Amniotic epithelial cell (primary cell): ENCODE results near the gene YTHDF1.
"Not testable (repeated sequence)": the region's sequence is repeated elsewhere in the genome, so short reads cannot be mapped to it uniquely, and the experiment has no call there.

ENCODE experiments used
- DNase-seq: peaks from one replicate; pipeline ENCODE4 v3.0.0-alpha.2; 2010; ENCODE audit warnings: low read depth

The YTHDF1 gene

DNA sequence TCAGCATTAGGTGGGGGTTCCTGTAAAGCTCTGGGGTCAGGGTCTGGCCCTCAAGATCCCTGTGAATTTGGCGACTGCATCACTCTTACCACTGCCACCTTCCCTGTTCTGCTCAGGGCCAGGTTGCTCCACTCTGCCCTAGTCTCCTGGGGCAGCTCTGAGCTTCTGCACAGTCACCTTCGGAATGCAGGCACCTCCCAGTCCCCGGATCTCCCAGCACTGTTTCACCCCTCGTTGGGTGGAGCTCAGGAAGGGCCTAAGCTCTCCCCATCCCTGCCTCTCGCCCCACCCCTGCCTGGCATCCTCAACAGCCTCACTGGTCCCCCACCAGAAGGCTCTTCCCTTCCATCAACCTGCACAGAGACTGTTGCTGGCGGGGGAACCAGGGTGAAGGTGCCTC lies 46.2 kb downstream of the YTHDF1 start:
- no peak for DNase-seq

DNA sequence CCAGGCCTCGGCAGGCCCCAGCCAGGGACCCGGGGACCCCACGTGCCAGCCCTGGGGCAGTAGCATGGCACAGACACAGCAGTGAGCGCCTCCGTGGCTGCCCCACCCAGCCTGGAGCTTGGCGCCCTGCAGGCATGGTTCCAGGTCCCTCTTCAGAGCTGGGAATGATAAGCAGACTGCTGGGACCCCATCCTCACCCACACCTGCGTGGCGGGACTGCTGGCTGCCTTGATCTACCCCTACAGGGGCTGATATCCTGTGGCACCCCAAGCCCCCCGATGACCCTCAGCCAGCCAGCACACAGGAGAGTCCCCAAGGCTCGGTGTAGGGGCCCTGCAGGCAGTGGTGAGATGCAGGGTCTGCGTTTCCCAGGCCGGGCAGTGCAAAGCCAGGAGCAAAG lies 47.1 kb downstream of the YTHDF1 start:
- DNase-seq: no peak

- DNase-seq: no peak
Measured at GRCh38 chr20:63167918-63168520, 47.9 kb downstream of the YTHDF1 start.

DNA sequence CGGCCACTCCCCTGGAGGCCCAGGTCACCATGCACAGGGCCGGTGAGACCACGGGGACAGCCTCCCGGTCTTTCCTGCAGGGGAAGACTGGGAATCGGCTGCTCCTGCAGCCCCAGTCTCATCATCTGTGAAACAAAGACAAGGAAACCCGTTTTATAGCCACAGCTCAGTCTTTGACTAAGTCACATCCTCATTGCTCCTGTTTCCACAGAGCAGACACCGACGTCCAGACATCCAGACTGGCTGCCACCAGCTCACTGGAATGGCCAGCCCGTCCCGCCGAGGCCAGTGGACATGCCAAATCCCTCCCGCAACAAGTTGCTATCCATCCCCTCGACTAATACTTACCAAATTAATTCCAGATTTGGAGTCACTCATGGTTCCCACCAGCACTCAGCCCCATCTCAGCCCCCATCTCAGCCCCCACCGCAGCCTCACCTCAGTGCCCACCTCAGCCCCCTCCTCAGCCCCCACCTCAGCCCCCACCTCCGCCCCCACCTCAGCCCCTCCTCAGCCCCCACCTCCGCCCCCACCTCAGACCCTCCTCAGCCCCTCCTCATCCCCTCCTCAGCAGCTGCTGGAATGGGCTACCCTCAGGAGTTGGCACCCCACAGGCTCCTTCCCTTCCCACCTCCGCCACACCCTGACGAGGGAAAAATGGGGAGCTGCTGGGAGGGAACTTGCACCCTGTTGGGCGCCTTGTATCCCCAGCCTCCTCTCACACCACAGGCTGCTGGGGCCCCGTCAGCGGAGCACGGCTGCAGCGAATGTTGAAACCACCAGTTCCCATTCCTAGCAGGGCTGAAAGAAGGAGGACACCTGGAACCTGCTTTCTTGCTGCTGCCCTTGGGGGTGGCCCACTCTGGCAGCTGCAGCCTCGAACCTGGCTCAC lies 48.7 kb downstream of the YTHDF1 start:
- DNase-seq: no peak

GRCh38 chr20:63166193-63167020 lies 49.5 kb downstream of the YTHDF1 start:
- DNase-seq: no peak

- no peak for DNase-seq
Measured at GRCh38 chr20:63165356-63166192, 50.4 kb downstream of the YTHDF1 start.

GRCh38 chr20:63164484-63165355 lies 51.2 kb downstream of the YTHDF1 start:
- no peak for DNase-seq

GRCh38 chr20:63163596-63164483 lies 52.1 kb downstream of the YTHDF1 start:
- no peak for DNase-seq

GRCh38 chr20:63163171-63163570 lies 52.8 kb downstream of the YTHDF1 start:
- no peak for DNase-seq

- no peak for DNase-seq
Measured at GRCh38 chr20:63162206-63162795, 53.6 kb downstream of the YTHDF1 start.

- DNase-seq: no peak
Measured at GRCh38 chr20:63161176-63161651, 54.7 kb downstream of the YTHDF1 start.

DNA sequence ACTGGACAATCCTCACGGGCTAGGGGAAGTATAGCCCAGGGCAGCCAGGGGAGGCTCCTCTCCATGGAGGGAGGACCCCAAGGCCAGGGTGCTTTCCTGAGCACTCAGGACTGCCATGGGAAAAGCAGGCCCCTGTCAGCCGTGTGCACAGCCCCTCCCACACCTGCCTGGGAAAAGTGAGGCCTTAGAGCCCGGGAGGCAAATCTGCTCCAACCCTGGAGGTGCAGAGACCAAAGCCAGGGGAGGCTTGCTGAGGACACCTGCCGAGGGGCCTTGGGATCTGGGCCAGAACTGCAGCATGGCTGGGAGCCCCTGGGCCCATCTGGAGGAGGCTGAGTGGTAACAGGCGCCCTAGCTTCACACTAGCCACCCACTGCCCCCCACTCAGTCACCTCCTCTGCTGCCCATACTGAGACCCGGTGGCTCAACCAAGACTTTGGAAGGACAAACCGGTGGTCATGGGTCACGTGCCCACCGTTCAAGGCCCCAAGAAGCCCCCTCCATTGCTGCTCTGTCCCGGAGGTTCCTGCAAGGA lies 55.2 kb downstream of the YTHDF1 start:
- DNase-seq: no peak

DNA sequence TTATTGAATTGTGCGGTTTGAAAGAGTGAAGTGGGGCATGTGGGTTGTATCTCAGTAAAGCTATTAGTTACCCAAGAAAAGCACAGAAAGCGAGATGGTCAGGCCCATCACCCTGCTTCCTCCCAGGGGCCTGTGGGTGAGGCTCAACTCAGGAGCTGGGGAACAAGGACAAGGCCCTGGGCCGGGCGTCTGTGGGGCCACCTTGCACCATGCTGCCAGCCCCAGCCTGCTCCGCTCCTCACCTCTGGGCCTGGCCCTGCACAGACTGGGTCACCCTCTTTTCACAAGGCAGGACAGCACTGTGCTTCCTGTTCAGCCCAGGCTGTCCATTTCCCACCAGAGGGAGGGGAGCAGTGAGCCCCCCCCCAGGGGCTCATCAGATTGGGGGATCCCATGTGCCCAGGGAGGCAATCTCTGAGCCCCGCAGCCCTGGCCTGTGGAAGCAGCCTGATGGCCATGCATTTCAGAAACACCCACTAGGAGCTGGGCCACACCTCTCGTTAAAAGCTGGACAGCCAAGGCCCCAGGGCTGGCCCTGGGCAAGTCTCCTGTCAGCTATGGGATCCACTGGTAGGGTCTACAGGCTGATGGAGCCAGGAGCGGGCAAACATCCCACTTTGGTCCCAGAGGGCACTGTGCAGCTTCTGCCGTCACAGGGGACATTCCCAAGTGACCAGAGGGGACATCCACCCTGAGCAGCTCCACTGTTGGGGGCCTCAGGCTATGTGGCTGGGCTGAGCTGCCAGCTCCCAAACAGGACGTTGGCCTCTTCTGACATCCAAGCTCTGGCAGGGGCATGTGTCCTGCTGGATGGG lies 55.9 kb downstream of the YTHDF1 start:
- no peak for DNase-seq

- DNase-seq: not testable (repeated sequence)
Measured at GRCh38 chr20:63159251-63159650, 56.7 kb downstream of the YTHDF1 start.

- DNase-seq: no peak
Measured at GRCh38 chr20:63158845-63159244, 57.1 kb downstream of the YTHDF1 start.

DNA sequence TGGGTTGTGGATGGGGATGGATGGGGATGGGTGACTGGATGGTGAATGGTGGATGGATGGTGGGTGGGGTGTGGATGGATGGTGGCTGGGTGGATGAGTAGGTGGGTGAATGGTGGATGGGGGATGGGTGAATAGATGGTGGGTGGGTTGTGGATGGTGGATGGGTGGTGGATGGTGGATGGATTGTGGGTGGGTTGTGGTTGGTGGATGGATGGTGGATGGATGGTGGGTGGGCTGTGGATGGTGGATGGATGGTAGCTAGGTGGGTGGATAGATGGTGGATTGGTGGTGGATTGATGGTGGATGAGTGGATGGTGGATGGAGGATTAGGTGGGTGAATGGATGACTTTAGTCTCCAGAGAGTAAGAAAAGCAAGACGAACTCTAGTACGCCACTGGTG lies 57.6 kb downstream of the YTHDF1 start:
- no peak for DNase-seq

GRCh38 chr20:63157431-63157830 lies 58.5 kb downstream of the YTHDF1 start:
- not testable (repeated sequence) for DNase-seq

DNA sequence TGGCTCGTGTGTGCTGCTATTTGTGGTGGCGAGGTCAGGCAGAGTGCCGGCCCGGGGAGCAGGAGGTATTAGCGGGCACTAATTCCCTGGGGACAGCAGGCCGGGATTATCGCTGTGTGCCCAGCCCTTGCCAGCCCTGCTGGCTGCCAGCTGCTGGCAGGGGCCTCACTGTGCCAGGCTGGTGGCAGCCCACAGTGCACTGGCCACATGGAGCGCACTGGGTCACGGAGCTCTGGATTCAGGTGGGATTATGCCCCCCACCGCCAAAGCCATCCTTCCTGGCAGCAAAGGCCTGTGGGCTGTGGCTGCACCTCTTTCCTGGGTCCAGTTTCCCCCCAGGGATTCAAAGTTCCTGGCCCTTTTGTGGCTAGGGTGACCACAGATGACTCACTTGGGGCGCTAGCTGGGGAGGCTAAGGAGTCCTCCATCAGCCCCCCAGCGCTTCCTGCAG lies 59.7 kb downstream of the YTHDF1 start:
- DNase-seq: no peak
